ENCODE results near the gene CCT3. TPM values are rescaled to one million over a fixed set of nuclear protein-coding genes. Genes with fewer than 3 reads are reported as not detected.

The CCT3 gene
- total RNA-seq, 2 donors from 2014 or later: 125 to 294 TPM

DNA sequence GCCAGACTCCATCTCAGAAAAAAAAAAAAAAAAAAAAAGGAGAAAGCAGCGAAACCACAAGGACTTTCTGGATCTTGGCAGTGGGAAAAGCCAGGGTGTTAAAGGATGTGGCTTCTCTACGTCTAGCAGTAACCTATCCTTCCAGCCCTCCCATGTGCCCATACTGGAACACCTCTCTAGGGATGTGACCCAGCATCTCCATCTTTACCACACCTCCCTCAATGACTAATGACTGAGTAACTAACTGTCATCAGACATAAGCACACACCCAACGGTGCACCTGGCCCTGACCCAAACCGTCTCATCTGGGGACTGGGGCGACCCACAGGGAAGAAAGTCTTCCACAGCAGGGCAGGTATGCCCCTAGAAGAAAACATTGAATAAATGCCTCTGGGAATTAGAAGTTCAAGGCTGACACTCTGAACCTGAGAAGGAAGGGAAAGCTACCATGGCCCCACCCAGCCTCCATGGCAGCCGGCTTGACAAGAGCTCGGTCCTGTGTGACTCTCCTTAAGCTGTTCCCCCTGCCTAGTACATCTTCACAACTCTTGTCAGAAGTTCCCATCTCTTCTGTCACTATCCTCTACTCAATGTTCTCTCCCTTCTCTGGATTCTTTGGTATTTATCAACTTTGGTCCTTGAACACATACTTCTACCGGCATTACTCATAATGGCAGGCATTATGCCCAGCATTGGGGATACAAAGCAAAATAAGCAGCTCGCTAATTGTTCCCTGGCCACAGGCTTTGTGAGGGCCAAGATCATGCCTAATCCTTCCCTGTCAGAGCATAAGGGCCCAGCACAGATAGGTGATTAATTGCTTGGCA lies 75.4 kb downstream of the CCT3 start:
- H3K27ac ChIP-seq: no peak overlapping the region

DNA sequence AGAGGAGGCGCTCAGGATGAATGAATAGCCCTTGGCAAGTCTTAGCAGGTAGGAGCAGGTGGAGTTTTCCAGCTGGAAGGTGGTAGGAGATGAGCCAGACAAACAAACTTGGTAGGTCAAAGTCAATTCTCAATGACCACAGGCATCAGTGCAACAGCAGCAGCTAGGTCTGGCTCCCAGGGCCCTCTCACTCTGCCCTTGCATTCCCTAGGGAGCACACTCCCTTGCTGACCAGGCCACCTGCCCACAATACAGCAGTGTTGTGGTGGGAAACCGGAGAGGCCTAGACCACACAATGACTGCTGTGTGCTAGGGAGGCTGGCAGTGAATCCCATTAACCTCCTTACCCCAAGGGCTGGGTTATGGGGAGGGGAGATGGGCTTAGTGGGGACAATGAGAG lies 77.2 kb downstream of the CCT3 start:
- no peak for DNase-seq
- no peak overlapping the region for H3K9ac ChIP-seq (ENCODE audit: low read depth in 2 of 2, low read length in 2 of 2)
- H3K4me1 ChIP-seq: no peaks in the 10 kb centered on the region
- TF ChIP-seq, protein P1, sequence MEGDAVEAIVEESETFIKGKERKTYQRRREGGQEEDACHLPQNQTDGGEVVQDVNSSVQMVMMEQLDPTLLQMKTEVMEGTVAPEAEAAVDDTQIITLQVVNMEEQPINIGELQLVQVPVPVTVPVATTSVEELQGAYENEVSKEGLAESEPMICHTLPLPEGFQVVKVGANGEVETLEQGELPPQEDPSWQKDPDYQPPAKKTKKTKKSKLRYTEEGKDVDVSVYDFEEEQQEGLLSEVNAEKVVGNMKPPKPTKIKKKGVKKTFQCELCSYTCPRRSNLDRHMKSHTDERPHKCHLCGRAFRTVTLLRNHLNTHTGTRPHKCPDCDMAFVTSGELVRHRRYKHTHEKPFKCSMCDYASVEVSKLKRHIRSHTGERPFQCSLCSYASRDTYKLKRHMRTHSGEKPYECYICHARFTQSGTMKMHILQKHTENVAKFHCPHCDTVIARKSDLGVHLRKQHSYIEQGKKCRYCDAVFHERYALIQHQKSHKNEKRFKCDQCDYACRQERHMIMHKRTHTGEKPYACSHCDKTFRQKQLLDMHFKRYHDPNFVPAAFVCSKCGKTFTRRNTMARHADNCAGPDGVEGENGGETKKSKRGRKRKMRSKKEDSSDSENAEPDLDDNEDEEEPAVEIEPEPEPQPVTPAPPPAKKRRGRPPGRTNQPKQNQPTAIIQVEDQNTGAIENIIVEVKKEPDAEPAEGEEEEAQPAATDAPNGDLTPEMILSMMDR (IDR thresholded peaks at IDR 0.05): no peak
- no peaks in the 10 kb centered on the region for H3K27me3 ChIP-seq
- no peak overlapping the region for H3K4me3 ChIP-seq
- intact Hi-C loops (cut with DNase I): no loop called here
- H3K27ac ChIP-seq: no peak overlapping the region
- peaks cover 39% of the 10 kb centered on the region for H3K36me3 ChIP-seq
- H3K9me3 ChIP-seq: no peaks in the 10 kb centered on the region

More for the DNA sequence above, 75.4 kb downstream of the CCT3 start:
- H3K9ac ChIP-seq (ENCODE audit: low read depth in 2 of 2, low read length in 2 of 2): no peak overlapping the region
- H3K36me3 ChIP-seq: peaks cover 57% of the 10 kb centered on the region
- no peaks in the 10 kb centered on the region for H3K27me3 ChIP-seq
- intact Hi-C loops (cut with DNase I): no loop called here
- no peak overlapping the region for H3K4me3 ChIP-seq
- no peaks in the 10 kb centered on the region for H3K4me1 ChIP-seq
- no peaks in the 10 kb centered on the region for H3K9me3 ChIP-seq
- TF ChIP-seq, protein P1 (IDR thresholded peaks at IDR 0.05): no peak
- no peak for DNase-seq

DNA sequence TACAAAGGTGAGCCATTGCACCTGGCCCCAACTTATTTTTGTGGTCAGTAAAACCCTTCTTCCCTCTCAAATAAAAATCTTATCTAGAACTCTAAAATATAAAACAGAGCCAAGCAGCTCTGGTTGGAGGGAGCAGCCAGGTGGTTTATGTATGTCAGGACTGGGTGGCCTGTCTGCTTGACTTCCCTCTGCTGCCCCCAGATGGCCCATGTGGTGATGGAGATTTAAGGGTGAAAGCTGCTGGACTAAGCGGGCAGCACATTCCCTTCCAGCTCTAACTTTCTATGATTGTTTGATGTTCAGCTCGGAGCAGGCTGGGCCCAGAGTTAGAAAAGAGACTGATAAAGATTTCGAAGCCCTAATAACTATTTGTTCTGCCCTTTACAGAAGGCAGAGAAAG lies 78.3 kb downstream of the CCT3 start:
- Histone ChIP-seq H3K27me3 (no peaks in the 10 kb centered on the region), H3K9ac (ENCODE audit: low read depth in 2 of 2, low read length in 2 of 2) (no peak overlapping the region), H3K27ac (no peak overlapping the region), H3K4me3 (no peak overlapping the region), H3K9me3 (no peaks in the 10 kb centered on the region), H3K36me3 (peaks cover 30% of the 10 kb centered on the region), H3K4me1 (no peaks in the 10 kb centered on the region)
- no peak for DNase-seq
- intact Hi-C loops (cut with DNase I): no loop called here
- TF ChIP-seq, protein P1 (IDR thresholded peaks at IDR 0.05): no peak

Other genes starting within 250 kb of the CCT3 start
- gene LMNA, start 223.6 kb downstream of the CCT3 start, total RNA-seq: 100 to 1,000 TPM; 414 to 610 TPM
- 1 to 10 TPM; 4.5 to 5.6 TPM for gene SEMA4A, start 184.7 kb downstream of the CCT3 start, total RNA-seq
- gene SLC25A44, start 144.2 kb downstream of the CCT3 start, total RNA-seq: 10 to 100 TPM; 23.6 to 26.8 TPM
- gene PMF1, start 125.3 kb downstream of the CCT3 start, total RNA-seq: 10 to 100 TPM; 44.4 to 49.4 TPM
- gene BGLAP, start 96.1 kb downstream of the CCT3 start, total RNA-seq: 1 to 10 TPM; 1.2 to 2.2 TPM
- gene PAQR6, start 90.2 kb downstream of the CCT3 start, total RNA-seq: 1 to 10 TPM; 1.1 to 2.9 TPM
- 100 to 1,000 TPM in 1 of 2 donors, 10 to 100 TPM in 1; 65.2 to 107 TPM for gene SMG5, start 55.5 kb downstream of the CCT3 start, total RNA-seq
- gene TMEM79, start 54.0 kb downstream of the CCT3 start, total RNA-seq: 1 to 10 TPM; 2.9 to 7.0 TPM
- gene GLMP, start 42.6 kb downstream of the CCT3 start, total RNA-seq: 10 to 100 TPM; 31.8 to 46.2 TPM
- gene VHLL, start 39.0 kb downstream of the CCT3 start, total RNA-seq: not detected
- gene TSACC, start 234 bp upstream of the CCT3 start, total RNA-seq: not detected
- gene RHBG, start 30.9 kb upstream of the CCT3 start, total RNA-seq: under 1 TPM in 1 of 2 donors, not detected in 1; 0.12 TPM
- 10 to 100 TPM; 32.3 to 49.9 TPM for gene MEF2D, start 162.5 kb upstream of the CCT3 start, total RNA-seq
- 10 to 100 TPM; 13.6 to 57.9 TPM for gene IQGAP3, start 234.3 kb upstream of the CCT3 start, total RNA-seq
- gene TTC24, start 241.4 kb upstream of the CCT3 start, total RNA-seq: not detected